GM21526 (cell line): ENCODE data around the gene OR2G3.

ENCODE experiments used
- ATAC-seq: cut with Tn5 transposase; IDR thresholded peaks from one replicate; pipeline ENCODE4 v1.9.1; 2021; ENCODE audit warnings: moderate library complexity; ENCODE audit not compliant: unreplicated experiment, low FRiP score

OR2G3 gene

DNA sequence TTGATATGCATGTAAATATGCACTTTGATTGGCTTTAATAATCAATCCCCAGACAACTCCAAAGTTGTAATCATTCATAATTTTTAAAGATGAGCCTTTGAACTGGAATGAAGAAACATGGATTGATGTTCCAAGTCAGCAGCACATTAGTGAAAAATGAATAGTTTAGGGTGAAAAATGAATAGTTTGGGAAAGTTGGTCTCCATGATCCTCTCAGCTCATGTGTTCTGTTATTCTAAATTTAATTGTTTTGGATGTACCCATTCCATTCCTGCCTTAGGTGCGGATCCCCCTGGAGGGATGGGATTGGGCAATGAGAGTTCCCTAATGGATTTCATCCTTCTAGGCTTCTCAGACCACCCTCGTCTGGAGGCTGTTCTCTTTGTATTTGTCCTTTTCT lies at the start of gene OR2G3:
OR2G3 (plus strand) TSS at position 301 of the 400 bp plus-strand sequence; CDS start at position 301, 0 bp downstream.
- no peak for ATAC-seq

GRCh38 chr1:247557926-247558674 lies 47.3 kb upstream of the OR2G3 start:
- no peak for ATAC-seq

- ATAC-seq = no peak
Measured at GRCh38 chr1:247561711-247562110, 43.7 kb upstream of the OR2G3 start.

DNA sequence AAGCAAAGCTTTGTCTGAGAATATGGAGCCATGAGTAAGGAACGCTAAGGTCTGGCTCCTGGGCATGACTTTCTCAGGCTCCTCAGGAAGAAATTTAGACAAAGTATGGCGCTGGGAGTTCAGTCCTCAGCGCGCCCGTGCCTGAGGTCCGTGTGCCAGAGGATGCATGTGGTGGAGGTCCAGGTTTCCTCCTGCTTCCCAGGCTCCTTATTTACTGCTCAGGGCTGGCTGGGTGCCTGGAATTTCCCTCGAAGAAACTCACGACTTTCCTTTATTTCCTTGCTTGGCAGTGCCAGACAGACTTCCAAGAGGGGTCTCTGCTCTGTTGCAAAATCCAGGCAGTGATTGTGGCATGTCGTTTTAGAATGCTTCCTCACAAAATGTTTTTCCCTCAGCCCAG lies 43.2 kb upstream of the OR2G3 start:
- no peak for ATAC-seq

DNA sequence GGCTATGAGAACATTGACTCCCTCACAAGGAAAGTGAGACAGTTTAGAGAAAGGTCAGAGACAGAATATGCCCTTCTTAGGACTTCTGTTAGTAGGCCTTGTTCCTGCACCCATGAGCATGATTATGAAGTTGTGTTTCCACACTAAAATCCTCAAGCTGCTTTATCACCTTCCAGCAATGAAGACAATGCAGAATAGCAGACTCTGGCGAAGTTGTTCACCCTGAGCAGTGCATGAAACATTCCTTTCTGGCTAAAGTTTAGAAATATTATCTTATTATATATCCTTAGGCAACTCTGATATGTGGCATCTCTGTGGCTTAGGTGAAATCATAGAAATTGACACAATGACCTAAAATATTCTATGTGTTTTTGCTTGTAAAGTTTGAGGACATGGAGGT lies 31.1 kb upstream of the OR2G3 start:
- ATAC-seq = no peak

GRCh38 chr1:247574664-247575063 lies 30.7 kb upstream of the OR2G3 start:
- ATAC-seq = no peak

DNA sequence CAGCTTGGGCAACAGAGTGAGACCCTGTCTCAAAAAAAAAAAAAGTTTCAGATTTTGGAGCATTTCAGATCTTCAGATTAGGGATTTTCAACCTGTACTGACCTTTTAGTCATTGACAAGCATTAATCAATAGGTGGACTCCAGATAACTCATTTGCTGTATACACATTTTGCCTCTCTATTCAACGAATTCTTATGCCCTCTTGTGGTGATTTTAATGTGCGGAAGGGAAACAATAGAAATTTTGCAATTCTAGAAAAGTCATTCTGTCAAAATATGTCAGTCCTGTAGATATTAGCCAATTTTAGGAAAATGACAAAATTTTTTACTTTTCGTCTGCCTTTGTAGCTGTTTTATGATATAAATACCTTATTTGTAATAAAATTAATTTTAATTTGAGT lies 28.9 kb upstream of the OR2G3 start:
- ATAC-seq = no peak

GRCh38 chr1:247578946-247579460 lies 26.4 kb upstream of the OR2G3 start:
- ATAC-seq = no peak

DNA sequence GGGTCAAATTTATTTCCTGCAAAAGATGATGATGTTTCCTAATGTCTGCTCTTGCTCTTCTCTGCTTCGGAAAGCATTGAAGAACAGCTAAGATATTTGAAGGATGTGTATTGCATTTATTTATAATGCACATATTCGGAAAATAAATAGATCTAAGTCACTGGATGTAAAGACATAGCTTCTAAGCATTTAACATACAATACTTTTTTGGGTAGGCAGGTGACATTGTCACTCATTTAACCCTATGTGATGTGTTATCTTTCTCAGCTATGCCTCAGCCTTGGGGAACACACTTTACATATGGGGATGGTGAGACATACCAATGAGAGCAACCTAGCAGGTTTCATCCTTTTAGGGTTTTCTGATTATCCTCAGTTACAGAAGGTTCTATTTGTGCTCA lies 17.3 kb upstream of the OR2G3 start, which contains the start of gene OR2G2:
OR2G2 (plus strand) TSS at position 301 of the 400 bp plus-strand sequence; CDS start at position 301, 0 bp downstream.
- no peak for ATAC-seq

GRCh38 chr1:247613405-247613804 lies 8.0 kb downstream of the OR2G3 start:
- no peak for ATAC-seq

GRCh38 chr1:247614625-247615024 lies 9.2 kb downstream of the OR2G3 start:
- ATAC-seq = no peak

DNA sequence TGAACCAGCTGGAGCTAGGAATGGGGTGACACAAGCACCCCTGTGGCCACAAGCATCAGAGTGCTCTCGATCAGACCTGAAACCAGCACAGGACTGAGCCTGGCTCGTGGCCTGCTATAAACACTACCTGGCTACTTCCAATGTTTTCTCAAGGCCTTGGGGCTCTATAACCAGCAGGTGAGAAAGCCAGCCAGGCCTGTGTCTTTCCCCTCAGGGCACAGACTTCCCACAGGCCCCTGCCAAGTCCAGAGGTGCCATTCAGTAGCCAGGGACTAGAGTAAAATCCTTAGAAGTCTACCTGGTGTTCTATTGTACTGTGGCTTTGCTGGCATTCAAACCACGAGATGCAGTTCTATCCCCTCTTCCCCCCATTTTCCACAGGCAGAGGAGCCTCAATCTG lies 22.6 kb downstream of the OR2G3 start:
- ATAC-seq = no peak

DNA sequence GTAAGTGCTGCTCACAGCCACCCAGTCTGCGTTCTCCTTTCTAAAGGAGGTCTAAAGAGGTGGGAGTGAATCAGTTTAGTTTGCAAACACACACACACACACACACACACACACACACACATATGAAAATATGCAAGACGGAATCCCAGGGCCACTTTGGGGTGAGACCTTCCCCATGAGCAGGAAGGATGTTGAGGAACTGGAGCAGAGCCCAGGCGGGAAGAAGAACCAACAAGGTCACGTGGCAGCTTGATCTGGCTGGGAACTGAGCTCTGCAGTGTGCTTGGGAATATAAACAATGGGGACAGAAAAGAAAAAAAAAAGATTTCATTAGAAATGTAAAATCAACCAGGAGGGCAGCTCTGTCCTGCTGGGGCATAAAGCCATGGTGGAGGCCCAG lies 32.6 kb downstream of the OR2G3 start:
- ATAC-seq = no peak

DNA sequence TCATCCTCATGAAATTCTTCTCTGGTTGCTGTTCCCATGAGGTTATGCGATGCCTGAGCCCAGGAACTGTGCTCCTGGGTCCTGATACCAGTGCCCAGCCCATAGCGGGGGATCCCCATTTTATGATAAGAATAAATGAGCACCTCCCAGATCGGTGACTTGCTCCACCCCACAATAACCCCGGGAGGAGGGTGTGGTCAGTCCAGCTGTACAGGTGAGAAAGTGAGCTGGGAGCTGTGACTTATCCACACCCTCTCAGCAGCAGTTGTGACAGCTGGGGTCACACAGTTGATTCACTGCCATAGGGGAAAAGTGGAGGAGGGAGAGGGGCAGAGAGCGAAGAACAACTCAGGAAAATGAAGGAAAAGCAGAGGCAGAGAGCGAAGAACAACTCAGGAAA lies 33.4 kb downstream of the OR2G3 start:
- ATAC-seq = no peak

GRCh38 chr1:247639381-247639981 lies 34.1 kb downstream of the OR2G3 start:
- ATAC-seq = no peak

DNA sequence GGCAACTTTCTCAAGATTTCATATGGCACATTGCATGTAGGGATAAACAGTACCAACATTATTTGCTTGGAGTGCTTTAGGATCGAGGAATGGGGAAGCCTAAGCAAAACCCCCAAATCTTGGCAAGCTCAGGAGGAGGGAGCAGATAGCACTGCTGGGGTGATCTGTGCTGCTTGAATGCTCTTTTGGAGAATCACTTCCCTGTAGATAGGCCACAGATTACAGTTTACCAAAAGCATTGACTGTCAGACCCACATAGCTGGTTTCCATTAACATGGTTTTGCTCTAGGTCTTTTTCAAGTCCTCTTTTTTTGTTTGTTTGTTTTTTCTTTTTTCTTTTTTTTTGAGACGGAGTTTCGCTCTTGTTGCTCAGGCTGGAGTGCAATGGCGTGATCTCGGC lies 37.4 kb downstream of the OR2G3 start:
- no peak for ATAC-seq

DNA sequence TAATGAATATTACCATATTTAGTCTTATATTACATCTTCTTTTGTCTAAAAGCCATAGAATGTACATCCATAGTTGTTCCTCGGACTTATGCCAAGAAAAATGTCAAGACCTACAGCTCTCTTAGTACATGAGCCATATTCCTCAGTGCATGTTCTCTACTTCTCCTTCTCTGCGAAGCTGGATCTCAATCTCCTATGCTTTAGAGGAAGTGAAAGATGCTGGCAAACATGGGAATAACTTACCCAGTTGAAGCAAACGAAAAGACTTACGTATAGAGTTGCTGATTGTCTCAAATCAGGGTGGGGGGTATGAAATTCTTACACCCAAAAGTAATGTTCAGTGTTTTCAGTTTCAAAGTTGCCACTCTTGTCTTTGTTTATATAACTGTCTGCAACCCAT lies 41.5 kb downstream of the OR2G3 start:
- ATAC-seq = no peak

DNA sequence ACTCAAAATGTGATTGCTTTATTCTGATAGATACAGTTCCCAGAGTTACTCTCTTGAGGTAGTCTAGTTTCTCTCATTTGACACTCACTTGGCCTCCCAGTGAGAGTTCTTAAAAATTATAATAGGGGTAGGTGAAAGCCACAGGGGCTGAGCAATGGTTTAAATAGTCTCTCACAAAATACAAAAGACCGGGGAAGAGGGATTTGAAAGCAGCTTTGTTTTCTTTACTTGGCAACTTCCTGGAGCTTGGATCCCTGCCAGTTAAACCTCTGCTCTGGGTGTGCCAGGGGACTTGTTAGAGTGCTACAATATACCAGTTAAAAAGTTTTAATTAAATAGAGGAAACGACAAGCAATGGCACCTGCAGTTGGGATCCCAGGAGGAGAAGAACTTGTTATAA lies 42.5 kb downstream of the OR2G3 start:
- no peak for ATAC-seq

DNA sequence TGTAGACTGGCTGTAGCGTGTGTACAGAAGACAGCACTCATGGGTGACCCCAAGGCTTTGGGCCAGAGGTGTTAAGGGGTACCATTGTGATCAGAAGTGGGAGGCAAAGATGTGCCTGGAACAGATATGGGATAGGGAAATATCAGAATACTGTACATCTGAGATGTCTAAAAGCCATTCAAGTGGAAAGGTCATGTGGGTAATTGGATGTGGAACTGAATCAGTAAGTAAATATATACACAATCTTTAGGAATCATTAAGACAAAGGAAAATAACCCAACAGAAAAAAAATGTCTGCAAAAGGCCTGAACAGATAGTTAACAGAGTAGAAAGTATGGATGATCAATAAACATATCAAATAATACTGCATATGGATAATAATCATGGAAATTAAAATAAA lies 47.7 kb downstream of the OR2G3 start:
- no peak for ATAC-seq
